Stimulated activated CD4-positive, alpha-beta T cell treated with anti-CD3 and anti-CD28 coated beads, Interleukin-12 subunit alpha, Interleukin-12 subunit beta, amount 100 ng/mL, for 4 hours (primary cell): ENCODE data around the gene FRMD6.

ENCODE experiments used
- DNase-seq: peaks from one replicate; pipeline ENCODE4 v3.0.0-alpha.2; 2020

FRMD6 gene

GRCh38 chr14:51651388-51652167, at the start of gene FRMD6:
Gene FRMD6 (plus strand): TSS chr14:51651910. CDS start chr14:51689837, 37,927 bp downstream.
- DNase-seq, result peak; percentile 67

GRCh38 chr14:51602310-51602709, 49.4 kb upstream of the FRMD6 start:
- no peak for DNase-seq

GRCh38 chr14:51603495-51603894, 48.2 kb upstream of the FRMD6 start:
- DNase-seq, result no peak

- DNase-seq, result no peak
Observed at GRCh38 chr14:51604073-51604472, 47.6 kb upstream of the FRMD6 start.

GRCh38 chr14:51605575-51605974, 46.1 kb upstream of the FRMD6 start:
- no peak for DNase-seq

- DNase-seq, result no peak
Observed at GRCh38 chr14:51607711-51608110, 44.0 kb upstream of the FRMD6 start.

GRCh38 chr14:51609251-51609954, 42.3 kb upstream of the FRMD6 start:
- no peak for DNase-seq

- no peak for DNase-seq
Observed at GRCh38 chr14:51609955-51610283, 41.8 kb upstream of the FRMD6 start.

GRCh38 chr14:51610771-51611170, 40.9 kb upstream of the FRMD6 start:
- no peak for DNase-seq

- no peak for DNase-seq
Observed at GRCh38 chr14:51612449-51612848, 39.3 kb upstream of the FRMD6 start.

- DNase-seq, result no peak
Observed at GRCh38 chr14:51613416-51613815, 38.3 kb upstream of the FRMD6 start.

GRCh38 chr14:51614707-51615106, 37.0 kb upstream of the FRMD6 start:
- no peak for DNase-seq

- no peak for DNase-seq
Observed at GRCh38 chr14:51616256-51616655, 35.5 kb upstream of the FRMD6 start.

- DNase-seq, result no peak
Observed at GRCh38 chr14:51616724-51617409, 34.8 kb upstream of the FRMD6 start.

- no peak for DNase-seq
Observed at GRCh38 chr14:51619561-51619960, 32.1 kb upstream of the FRMD6 start.

- no peak for DNase-seq
Observed at GRCh38 chr14:51620056-51620455, 31.7 kb upstream of the FRMD6 start.

- no peak for DNase-seq
Observed at GRCh38 chr14:51621654-51622053, 30.1 kb upstream of the FRMD6 start.

- no peak for DNase-seq
Observed at GRCh38 chr14:51622376-51622775, 29.3 kb upstream of the FRMD6 start.

GRCh38 chr14:51624955-51625569, 26.6 kb upstream of the FRMD6 start:
- no peak for DNase-seq

- DNase-seq, result no peak
Observed at GRCh38 chr14:51626185-51626584, 25.5 kb upstream of the FRMD6 start.

- no peak for DNase-seq
Observed at GRCh38 chr14:51626788-51627187, 24.9 kb upstream of the FRMD6 start.

- no peak for DNase-seq
Observed at GRCh38 chr14:51627313-51627712, 24.4 kb upstream of the FRMD6 start.

- DNase-seq, result no peak
Observed at GRCh38 chr14:51628238-51628637, 23.5 kb upstream of the FRMD6 start.

GRCh38 chr14:51630987-51631386, 20.7 kb upstream of the FRMD6 start:
- DNase-seq, result no peak
